Endothelial cell of umbilical vein (primary cell): ENCODE results near the gene GALNT13. TPM values are rescaled to one million over a fixed set of nuclear protein-coding genes. Genes with fewer than 3 reads are reported as not detected.

Source experiments
- BruUV-seq: library from RNA; stranded (reverse); fragments of 400-500 nt; replicated peaks from 2 replicates; lab custom pipeline; 2021; lab: Mats Ljungman, UMichigan
- CTCF ChIA-PET: fragments of 300-600, 350-600 bp; sonication (Branson Sonifier 250); formaldehyde crosslinking; loops from one replicate; lab custom pipeline; 2021; ENCODE audit warnings: antibody characterized with exemption, inconsistent platforms; lab: Charles Lee
- POLR2A ChIA-PET: fragments of 300-600, 350-600 bp; sonication (Branson Sonifier 250); formaldehyde crosslinking; loops from one replicate; lab custom pipeline; 2021; ENCODE audit warnings: antibody characterized with exemption, inconsistent platforms; lab: Charles Lee
- DNase-seq: peaks from one replicate; pipeline ENCODE4 v3.0.0-alpha.2; 2011; ENCODE audit warnings: low read depth, low spot score
- FAIRE-seq: peaks from 2 replicates; lab custom pipeline; 2011; peaks lifted over from hg19 to GRCh38; lab: Jason Lieb, UNC
- H2AFZ ChIP-seq: 2 replicates; pipeline ENCODE4 v1.6.0; 2012; ENCODE audit warnings: low read depth, low read length, control low read depth, inconsistent platforms
- H3K27ac ChIP-seq: 2 replicates; pipeline ENCODE4 v1.5.1; 2011; ENCODE audit warnings: low read depth, mild to moderate bottlenecking, control low read depth, low read length, moderate library complexity; ENCODE audit not compliant: insufficient read depth
- H3K27me3 ChIP-seq, 2 experiments: 2 replicates each; pipeline versions ENCODE4 v1.6.0 to v1.6.1; 2011; ENCODE audit warnings: low read length in 2 of 2, mixed read lengths in 1 of 2; ENCODE audit not compliant: control insufficient read depth in 2 of 2, insufficient read depth in 2 of 2
- H3K36me3 ChIP-seq, 2 experiments: 2 replicates in 1 of 2; 3 replicates in 1 of 2; pipeline ENCODE4 v1.5.1; 2011; ENCODE audit warnings: low read length in 2 of 2, mild to moderate bottlenecking in 1 of 2, moderate library complexity in 1 of 2; ENCODE audit not compliant: control insufficient read depth in 2 of 2, insufficient read depth in 2 of 2; ENCODE audit errors: extremely low read depth in 1 of 2
- H3K4me1 ChIP-seq: 3 replicates; pipeline ENCODE4 v1.5.1; 2011; ENCODE audit warnings: mild to moderate bottlenecking, low read length; ENCODE audit not compliant: control insufficient read depth, insufficient read depth; ENCODE audit errors: extremely low read depth
- H3K4me2 ChIP-seq: 2 replicates; pipeline ENCODE4 v1.6.1; 2011; ENCODE audit warnings: low read length, control low read depth, mixed read lengths; ENCODE audit not compliant: insufficient read depth
- H3K4me3 ChIP-seq, 3 experiments: fragments of 200-600 bp in 1 of 3; sonication (generic), shearing (Covaris generic) in 1 of 3; replicated peaks in 1 of 3; 2 replicates each; pipeline ENCODE4 v1.5.1; 2011 to 2016; ENCODE audit warnings: control low read depth in 3 of 3, low read length in 3 of 3, mild to moderate bottlenecking in 2 of 3, inconsistent platforms in 1 of 3, low read depth in 1 of 3, moderate library complexity in 1 of 3; ENCODE audit not compliant: insufficient read depth in 1 of 3
- H3K79me2 ChIP-seq: 2 replicates; pipeline ENCODE4 v1.6.0; 2012; ENCODE audit warnings: low read length, inconsistent platforms; ENCODE audit not compliant: control insufficient read depth, insufficient read depth
- H3K9ac ChIP-seq: replicated peaks from 2 replicates; pipeline ENCODE3; 2011; ENCODE audit warnings: low read length, control low read depth; ENCODE audit not compliant: insufficient read depth; ENCODE audit errors: extremely low read depth
- H3K9me1 ChIP-seq: replicated peaks from 3 replicates; pipeline ENCODE4 v1.6.0; 2011; ENCODE audit warnings: mild to moderate bottlenecking, low read length; ENCODE audit not compliant: control insufficient read depth, insufficient read depth; ENCODE audit errors: extremely low read depth
- H3K9me3 ChIP-seq: replicated peaks from 2 replicates; pipeline ENCODE4 v1.5.1; 2012; ENCODE audit warnings: low read length, inconsistent platforms; ENCODE audit not compliant: control insufficient read depth, insufficient read depth
- H4K20me1 ChIP-seq: replicated peaks from 2 replicates; pipeline ENCODE3; 2011; ENCODE audit warnings: mild to moderate bottlenecking, low read length; ENCODE audit not compliant: control insufficient read depth, insufficient read depth; ENCODE audit errors: extremely low read depth
- CTCF ChIP-seq, 2 donors: IDR thresholded peaks; 1 replicate in 1 of 2; 2 replicates in 1 of 2; pipeline ENCODE4 v1.5.1; 2011; ENCODE audit warnings: low read length in 2 of 2, mild to moderate bottlenecking in 2 of 2, moderate library complexity in 2 of 2, control low read depth in 1 of 2, inconsistent platforms in 1 of 2, low read depth in 1 of 2; ENCODE audit not compliant: insufficient read depth in 1 of 2; ENCODE audit errors: extremely low read depth in 1 of 2
- EZH2 ChIP-seq: IDR thresholded peaks from 2 replicates; pipeline ENCODE4 v1.6.1; 2012; ENCODE audit warnings: borderline replicate concordance, low read depth, mild to moderate bottlenecking, moderate library complexity, low read length, inconsistent platforms; ENCODE audit not compliant: severe bottlenecking
- FOS ChIP-seq: IDR thresholded peaks from 2 replicates; pipeline ENCODE4 v1.6.1; 2011; ENCODE audit warnings: mild to moderate bottlenecking, low read length, moderate library complexity, borderline replicate concordance; ENCODE audit not compliant: insufficient read depth
- GATA2 ChIP-seq: IDR thresholded peaks from 2 replicates; pipeline ENCODE4 v1.7.0; 2011; ENCODE audit warnings: low read depth, mild to moderate bottlenecking, moderate library complexity, mixed read lengths, low read length; ENCODE audit not compliant: insufficient read length, insufficient read depth
- JUN ChIP-seq: IDR thresholded peaks from 2 replicates; pipeline ENCODE4 v1.6.1; 2011; ENCODE audit warnings: borderline replicate concordance, low read depth; ENCODE audit not compliant: insufficient read length, insufficient read depth
- MAX ChIP-seq: IDR thresholded peaks from 2 replicates; pipeline ENCODE4 v1.6.1; 2011; ENCODE audit not compliant: insufficient read depth, insufficient read length
- MYC ChIP-seq: IDR thresholded peaks from one replicate; pipeline ENCODE4 v1.6.1; 2011; ENCODE audit warnings: mild to moderate bottlenecking, low read depth, low read length
- POLR2A ChIP-seq: IDR thresholded peaks from 2 replicates; pipeline ENCODE4 v1.6.1; 2012; ENCODE audit warnings: low read depth, mild to moderate bottlenecking, control low read depth, low read length
- POLR2AphosphoS5 ChIP-seq: IDR thresholded peaks from 2 replicates; pipeline ENCODE4 v1.6.1; 2012; ENCODE audit warnings: low read depth, mild to moderate bottlenecking, control low read depth, low read length, moderate library complexity; ENCODE audit not compliant: insufficient read depth
- dilution Hi-C: fragments of 300-500 bp; cut with MboI; formaldehyde crosslinking; loops from one replicate; pipeline ENCODE4 v1.15.0; 2019; ENCODE audit warnings: low sequenced_read_pairs; ENCODE audit not compliant: extremely low pct_ligation_motif_present
- intact Hi-C: fragments of 100-400 bp; cut with micrococcal nuclease; formaldehyde crosslinking; loops from one replicate; pipeline ENCODE4 v1.10.0; 2022
- polyA plus RNA-seq, 4 experiments: library from polyadenylated mRNA; depleted of rRNA in 3 of 4; stranded (reverse) in 3 of 4; unstranded in 1 of 4; fragments of >200 nt; gene quantifications; 2 replicates each; pipeline versions ENCODE4 v1.2.1 to v1.2.3, GENCODE V29; 2011 to 2012; ENCODE audit warnings: missing spikeins in 1 of 4
- total RNA-seq: library from RNA; stranded (reverse); gene quantifications from 2 replicates; pipeline ENCODE4 v1.2.3, GENCODE V29; 2021

The GALNT13 gene
- total and polyA plus RNA-seq, 2 donors (not counting 3 experiments of a cell fraction or from before 2014, with no cell fraction given), result 0.06 TPM; not detected in 1

- Histone ChIP-seq H4K20me1 (no peaks in the 10 kb centered on the region), H3K27ac (no peak overlapping the region), H3K36me3 (no peaks in the 10 kb centered on the region), H3K9ac (no peak overlapping the region), H3K27me3 (no peaks in the 10 kb centered on the region), H3K4me3 (no peak overlapping the region), H3K4me2 (no peak overlapping the region), H3K79me2 (no peaks in the 10 kb centered on the region), H2AFZ (no peak overlapping the region), H3K4me1 (no peaks in the 10 kb centered on the region), H3K9me1 (no peaks in the 10 kb centered on the region), H3K9me3 (no peaks in the 10 kb centered on the region)
- intact Hi-C loops, result no loop called here
- no TSS peak for BruUV-seq
- FAIRE-seq (no peak), DNase-seq (no peak)
- CTCF ChIA-PET, result no interaction called here
- POLR2A ChIA-PET, result no interaction called here
- dilution Hi-C loops, result no loop called here
- TF ChIP-seq FOS, result no peak
- TF ChIP-seq MAX, result no peak
- TF ChIP-seq MYC, result no peak
- TF ChIP-seq EZH2, result no peak
- TF ChIP-seq GATA2, result no peak
- no peak for TF ChIP-seq CTCF (IDR thresholded peaks at IDR 0.05; ENCODE audit: extremely low read depth in 1 of 2, insufficient read depth in 1 of 2, low read depth in 1 of 2, low read length in 2 of 2)
- TF ChIP-seq JUN, result no peak
- TF ChIP-seq POLR2AphosphoS5, result no peak
- no peak for TF ChIP-seq POLR2A
These were observed 617.6 kb downstream of the GALNT13 start for GRCh38 chr2:154489266-154489858.
